HG03066 (cell line): ENCODE measurements around the gene CCDC149.

Experiments used
- ATAC-seq: cut with Tn5 transposase; IDR thresholded peaks from one replicate; pipeline ENCODE4 v1.9.1; 2021; ENCODE audit warnings: low read depth; ENCODE audit not compliant: unreplicated experiment

The CCDC149 gene

GRCh38 chr4:24881508-24882196, 31.2 kb downstream of the CCDC149 start:
- ATAC-seq = no peak

DNA sequence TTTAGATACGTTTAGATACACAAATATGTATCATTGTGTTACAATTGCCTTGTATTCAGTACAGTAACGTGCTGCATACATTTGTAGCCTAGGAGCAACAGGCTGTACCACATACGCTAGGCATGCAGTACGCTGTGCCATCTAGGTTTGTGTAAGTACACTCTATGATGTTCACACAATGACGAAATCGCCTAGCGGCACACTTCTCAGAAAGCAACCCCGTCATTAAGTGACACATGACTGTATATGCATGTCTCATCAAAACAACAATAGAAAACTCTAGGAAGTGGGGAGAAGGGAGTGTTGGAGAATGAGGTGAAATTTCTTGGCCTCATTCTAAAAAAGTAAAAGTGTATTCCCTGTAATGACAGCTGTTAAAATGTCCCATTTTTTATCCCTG, 32.7 kb downstream of the CCDC149 start:
- no peak for ATAC-seq

DNA sequence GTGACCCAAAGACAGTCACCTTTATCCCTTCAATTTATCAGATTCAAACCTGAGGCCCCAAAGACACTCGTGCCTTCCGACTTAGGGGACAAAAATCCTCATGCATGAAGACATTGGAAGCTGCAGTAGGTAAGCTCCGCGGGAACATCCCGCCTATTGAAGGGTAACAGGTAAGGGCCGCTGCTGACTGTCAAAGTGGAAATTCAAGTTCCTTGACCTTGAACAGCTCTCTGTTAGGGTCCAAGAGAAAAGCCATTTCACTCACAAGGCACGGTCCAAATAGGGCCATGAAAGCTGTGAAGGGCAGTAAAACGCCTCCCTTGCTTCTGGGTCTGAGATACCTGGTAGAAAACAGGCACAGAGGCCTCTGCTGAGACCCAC, 34.2 kb downstream of the CCDC149 start:
- ATAC-seq = no peak

DNA sequence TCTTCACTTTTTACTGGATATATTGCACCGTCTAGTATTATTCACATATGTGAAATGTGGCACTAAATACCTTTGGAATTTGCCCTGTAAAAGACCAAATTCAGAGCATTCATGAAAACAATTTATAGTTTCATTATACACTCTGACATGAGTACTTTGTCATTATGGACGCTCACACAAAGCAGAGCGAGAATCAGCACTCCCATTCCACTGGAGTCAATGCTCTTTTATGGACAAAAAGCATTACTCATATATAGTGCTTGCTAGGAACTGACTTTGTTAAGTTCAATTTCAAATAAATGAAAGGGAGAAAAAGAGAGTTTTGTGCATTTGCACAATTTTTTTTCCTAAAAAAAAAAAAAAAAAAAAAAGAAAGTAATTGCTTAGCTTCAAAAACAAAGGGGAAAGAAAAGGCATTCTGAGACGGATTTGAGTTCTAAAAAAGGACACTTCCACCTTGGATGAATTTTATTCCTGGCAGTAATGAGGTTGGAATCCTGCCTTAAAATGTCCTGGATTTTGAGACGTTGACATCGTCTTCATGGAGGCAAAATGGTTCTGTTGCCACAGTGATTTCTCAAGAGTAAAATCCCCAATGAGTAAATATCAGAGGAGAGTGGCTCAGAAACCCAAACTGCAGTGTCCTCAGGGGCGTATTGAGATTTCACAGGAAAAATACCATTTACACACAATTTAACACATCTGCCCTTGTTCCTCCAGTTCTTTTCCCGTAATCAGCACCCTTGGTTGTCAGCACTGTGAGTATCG, 34.8 kb downstream of the CCDC149 start:
- ATAC-seq = no peak

DNA sequence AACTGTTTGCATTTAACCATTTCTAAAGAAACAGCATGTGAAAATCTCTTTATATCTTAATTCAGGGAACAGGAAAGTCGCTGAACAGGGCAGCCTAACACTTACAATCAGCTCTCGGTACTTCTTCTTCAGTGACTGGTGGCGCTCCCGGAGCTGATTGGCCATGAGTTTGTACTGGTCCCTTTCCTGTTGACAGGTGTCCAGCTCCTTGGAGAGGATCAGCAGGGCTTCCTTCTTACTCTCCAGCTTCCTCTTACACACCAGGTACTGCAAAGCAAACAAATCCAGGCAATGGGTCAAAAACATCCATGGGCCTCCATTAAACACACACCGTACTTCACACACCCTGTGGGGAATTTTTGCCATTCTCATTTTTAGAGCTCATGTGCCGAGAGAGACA, 36.4 kb downstream of the CCDC149 start:
- ATAC-seq = no peak

- no peak for ATAC-seq
Observed at GRCh38 chr4:24872720-24873119, 40.1 kb downstream of the CCDC149 start.

DNA sequence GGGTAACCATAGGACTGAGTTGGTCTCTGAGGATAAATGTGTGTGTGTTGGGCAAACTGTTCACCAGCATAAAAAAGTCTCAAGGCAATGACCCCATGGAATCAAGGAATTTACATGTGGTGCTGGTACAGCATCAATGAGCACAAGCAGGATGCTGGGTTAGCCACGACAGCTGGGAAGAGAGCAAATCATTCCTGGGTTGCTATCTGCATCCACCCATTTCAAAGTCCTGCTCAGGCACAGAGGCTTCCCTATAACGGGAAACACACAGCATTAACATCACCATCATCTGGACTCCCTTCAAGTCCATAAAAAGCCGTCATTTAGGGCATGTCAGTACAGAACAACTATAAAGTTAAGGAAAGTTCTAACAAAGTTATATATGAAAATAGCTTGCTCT, 41.6 kb downstream of the CCDC149 start:
- ATAC-seq = no peak

- ATAC-seq = no peak
Observed at GRCh38 chr4:24867766-24868296, 45.0 kb downstream of the CCDC149 start.

GRCh38 chr4:24867251-24867650, 45.6 kb downstream of the CCDC149 start:
- ATAC-seq = no peak

- no peak for ATAC-seq
Observed at GRCh38 chr4:24865401-24865800, 47.4 kb downstream of the CCDC149 start.

GRCh38 chr4:24863799-24864198, 49.0 kb downstream of the CCDC149 start:
- no peak for ATAC-seq

DNA sequence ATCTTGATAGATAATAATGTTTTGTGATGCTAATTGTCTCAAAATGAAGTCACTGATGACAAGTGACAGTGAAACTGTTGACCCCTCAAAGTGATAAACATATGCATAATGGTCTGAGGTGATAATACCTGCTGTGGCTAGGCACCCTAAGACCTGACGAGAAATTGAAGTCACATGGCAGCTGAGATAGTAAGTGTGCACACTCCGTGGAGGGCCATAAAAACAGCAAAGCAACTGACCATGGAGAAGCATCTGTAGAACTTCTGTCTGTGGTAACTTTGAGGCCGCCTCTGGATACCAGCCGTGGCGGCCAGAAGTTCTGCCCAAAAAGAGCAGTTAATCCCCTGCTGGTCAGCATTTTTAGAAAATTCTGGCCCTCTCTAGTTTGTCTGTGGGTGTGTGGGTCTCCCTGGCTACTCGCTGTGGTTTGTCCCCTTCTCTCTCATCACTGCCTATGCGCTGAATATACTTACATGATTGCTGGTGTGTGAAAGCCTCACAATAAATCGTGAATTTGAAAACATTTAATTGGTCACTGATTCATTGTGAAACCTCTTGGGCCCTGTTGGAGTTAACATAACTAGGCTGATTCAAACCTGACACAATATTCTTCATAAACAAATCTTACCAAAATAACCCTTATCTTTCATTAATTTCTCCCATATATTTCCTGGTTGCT, 50.6 kb downstream of the CCDC149 start:
- no peak for ATAC-seq

DNA sequence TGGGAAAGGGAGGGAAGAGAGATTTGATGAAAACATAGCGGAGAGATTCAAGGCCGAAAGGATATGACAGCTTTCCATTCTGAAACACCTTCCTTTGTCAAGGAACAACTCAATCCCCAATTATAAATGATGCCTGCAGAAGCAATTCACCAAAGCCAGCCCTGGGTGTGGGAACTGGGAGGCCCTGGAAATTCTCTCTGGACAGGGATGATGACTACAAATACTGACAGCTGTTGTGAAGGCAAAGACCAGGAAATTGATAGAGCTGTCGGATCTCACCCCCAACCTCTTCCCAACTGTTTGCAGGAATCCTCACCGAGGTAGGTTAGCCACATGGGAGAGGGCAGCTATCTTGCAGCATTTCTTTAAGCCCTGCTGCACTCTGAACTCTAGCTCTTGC, 54.3 kb downstream of the CCDC149 start:
- ATAC-seq = no peak

DNA sequence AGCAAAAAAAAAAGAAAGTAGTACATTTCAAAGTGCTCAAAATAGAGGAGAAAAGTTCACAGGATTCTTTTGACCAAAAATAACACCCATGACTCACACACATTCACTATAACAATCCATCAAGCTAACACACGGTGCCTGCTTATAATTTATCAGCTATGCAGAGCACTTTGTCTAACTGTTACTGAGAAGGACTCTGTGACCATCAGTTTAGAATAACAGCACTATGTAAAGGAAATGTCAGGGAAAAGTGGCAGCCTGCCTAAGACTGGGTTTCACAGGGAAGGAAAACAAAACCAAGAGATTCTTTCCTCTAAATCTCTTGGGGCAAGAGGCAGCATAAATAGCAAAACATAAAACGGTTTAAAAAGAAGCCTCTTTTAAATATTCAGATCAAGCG, 54.8 kb downstream of the CCDC149 start:
- no peak for ATAC-seq

- ATAC-seq = peak; percentile 98
Observed at GRCh38 chr4:24856586-24856985, 56.3 kb downstream of the CCDC149 start.

DNA sequence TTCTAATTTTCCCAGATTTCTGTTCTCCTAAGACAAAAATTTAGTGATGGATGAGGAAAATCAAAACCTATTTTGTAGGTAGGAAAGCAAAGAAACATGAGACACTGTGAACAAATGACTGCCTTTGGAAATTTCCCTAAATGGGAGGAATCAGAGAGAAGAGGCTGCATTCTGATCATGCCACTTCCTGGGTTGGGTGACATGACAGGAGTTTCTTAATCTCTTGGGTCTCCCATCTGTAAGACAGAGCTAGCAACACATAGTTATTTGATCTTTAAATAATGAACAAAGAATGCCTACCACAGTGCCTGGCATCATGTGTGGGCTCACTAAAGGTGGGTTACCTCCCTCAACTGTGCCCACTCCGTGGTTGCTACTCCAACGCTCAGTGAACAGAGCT, 57.1 kb downstream of the CCDC149 start:
- no peak for ATAC-seq

DNA sequence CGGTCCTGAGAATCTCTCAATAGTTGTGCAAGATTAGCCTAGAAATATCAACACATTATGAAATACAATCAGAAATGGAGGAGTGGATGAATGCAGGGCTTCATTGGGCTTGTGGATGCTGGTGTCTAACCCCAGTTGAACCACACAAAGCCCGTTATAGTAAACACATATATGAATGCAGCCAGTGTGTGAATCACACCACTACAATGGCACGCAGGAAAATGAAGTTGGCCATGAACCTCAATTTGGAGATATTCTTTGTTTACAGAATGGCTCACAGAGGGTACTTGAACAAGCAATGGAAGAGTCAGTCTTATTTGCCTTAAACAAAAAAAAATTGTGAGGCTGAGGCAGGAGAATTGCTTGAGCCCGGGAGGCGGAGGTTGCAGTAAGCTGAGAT, 59.7 kb downstream of the CCDC149 start:
- no peak for ATAC-seq

DNA sequence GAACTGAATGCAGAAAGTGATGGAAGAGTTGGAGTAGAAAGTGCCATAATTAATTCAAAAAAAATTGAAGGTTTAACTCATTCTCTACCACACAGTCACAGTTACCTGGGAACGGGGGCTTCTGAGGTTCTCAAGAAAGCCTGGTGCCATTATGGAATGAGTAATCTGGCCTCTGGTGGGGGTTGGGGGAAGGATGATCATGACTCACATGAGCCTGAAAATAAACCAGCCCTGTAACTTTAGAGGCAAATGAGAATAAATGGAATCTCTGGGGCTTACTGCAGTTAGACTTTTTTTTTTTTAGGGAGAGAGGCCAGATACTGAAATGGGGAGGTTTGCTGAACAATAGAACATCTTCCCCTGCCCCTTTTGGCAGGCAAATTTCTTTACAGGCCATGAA, 62.2 kb downstream of the CCDC149 start:
- no peak for ATAC-seq

DNA sequence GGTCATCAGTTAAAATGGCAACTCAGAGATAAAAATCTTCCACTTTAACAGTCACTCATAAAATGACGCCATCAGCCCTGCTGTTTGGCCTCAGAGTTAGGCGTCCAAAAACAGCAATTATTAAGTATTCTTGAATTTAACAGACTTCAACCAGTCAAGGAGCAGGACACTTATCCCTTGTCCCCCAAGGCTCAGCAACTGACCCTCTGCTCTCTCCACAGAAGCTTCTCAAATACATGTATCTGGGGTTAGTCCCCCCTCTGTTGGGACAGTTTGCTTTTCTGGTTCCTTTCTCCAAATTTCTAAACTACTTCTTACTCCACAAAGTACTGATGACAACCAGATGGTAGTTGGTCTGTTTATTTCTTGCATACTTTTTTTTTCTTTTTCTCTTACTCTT, 63.1 kb downstream of the CCDC149 start:
- ATAC-seq = no peak

GRCh38 chr4:24849351-24849750, 63.5 kb downstream of the CCDC149 start:
- no peak for ATAC-seq

GRCh38 chr4:24846716-24847115, 66.1 kb downstream of the CCDC149 start:
- ATAC-seq = no peak
